Measurements from ENCODE around the gene STARD13.
"Not testable (repeated sequence)": the region's sequence is repeated elsewhere in the genome, so short reads cannot be mapped to it uniquely, and the experiment has no call there.

Gene STARD13

DNA sequence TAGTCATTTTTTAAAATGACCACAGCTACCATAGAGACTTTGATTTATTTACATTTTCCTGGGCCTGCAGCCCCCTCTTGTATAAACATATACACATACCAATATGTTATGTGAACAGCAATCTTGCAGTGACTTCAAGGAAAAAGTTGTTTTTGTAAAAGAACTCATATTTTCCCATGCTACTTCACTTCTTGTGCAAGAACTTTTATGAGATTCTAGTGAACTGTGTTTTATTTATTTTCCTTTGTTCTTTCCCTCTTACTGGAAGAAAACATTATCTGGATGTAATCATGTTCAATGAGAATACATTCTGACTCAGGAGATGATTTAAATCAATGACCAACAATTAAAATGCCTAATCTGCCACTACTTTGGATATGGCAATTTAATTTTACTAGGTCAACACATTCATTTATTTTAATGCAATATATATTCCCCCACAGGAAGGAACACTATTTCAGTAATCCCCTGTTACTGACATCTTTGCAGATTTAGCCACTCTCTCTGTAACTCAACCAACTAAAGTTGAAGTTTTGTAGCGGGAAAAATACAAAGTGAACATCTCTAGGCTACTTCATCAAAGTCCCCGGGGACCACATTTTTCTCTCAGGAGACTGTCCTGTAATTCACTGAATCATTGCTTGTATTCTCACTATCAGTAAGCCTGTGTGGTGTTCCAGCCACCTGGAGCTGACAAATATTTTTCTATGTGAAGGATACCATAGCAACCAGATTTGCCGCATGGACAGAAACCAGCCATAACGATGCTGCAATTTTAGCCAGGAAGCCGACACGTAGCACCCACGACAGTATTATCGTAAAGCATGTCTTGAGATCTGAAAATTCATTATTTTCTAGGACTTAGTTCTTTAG is 90.5 kb downstream of the STARD13 start:
- DNase-seq: no peak

DNA sequence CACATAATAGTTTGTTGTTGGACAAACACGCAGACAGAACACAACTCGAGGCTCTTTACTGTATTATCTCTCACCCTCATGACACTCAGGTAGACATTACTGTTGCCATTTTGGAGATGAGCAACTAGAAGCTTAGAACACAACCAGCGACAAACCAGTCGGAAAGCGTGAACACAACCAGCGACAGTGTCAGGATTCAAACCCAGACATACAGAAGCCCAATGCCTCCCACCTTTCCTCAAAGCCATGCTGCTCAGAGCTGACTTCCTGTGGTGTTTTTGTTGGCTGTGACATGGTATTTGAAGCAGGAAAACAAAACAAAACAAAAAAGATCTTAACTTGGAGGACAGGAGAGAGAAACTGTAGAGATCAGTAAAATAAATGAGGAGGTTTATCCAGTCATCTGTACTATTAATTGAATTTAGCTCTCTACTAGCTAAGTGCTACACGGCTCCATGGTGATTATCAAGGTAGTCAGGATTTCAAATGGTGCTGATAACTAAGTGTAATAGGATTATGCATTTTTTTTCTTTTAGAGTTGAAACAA is 92.1 kb downstream of the STARD13 start:
- no peak for DNase-seq

DNA sequence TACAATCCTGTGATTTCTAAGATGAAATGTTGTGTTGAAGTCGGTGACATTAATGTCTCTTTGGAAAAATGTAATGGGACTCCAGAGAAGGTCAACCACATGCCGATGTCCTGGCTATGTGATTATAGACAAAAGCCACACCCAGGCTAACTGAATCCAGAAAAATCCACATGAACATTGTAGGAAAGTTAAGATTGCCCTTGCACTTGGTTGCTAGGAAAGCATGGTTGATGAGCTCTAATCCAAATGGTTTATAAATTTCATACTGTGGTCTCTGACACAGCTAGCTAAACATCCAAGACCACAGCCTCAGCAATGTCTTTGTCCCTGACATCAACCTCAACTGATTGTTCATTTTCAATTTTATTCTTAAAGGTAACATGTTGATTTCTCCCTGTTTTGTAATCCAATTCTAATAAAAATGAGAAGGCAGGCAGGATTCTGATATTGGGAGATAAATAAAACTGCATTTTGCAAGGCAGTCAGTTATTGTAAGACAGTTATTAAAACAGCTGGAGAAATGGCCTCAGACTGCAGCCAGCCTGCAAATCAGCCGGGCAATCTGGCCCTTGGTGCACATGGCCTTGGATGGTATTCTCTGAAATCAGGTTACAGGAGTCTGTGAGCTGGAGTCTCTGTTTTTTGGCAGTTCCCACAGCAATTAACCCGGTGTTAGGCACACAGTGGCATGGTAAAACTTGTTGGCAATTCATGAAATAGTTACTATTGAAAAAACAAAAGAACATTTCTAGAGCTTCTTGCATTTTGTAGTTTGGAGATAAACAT is 93.9 kb downstream of the STARD13 start:
- no peak for DNase-seq

DNA sequence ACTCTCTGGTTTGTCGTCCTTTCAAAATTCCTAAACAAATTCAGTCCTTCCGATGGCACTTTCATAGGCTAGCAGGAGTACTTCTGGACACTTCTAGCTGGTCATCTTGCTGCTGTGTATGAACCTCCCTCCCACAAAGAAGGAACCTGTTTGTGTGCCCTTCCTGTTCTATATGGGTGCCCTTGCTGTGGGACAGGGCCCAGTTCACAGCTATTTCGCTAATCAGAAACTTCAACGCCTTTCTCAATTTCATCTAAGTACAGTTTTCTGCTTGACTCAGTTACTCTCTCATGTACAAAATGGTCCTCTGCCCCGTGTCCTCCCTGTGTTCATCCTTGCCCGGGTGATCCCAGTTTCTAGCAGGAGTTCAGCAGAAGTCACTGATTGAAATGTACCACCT is 96.1 kb downstream of the STARD13 start:
- no peak for DNase-seq

DNA sequence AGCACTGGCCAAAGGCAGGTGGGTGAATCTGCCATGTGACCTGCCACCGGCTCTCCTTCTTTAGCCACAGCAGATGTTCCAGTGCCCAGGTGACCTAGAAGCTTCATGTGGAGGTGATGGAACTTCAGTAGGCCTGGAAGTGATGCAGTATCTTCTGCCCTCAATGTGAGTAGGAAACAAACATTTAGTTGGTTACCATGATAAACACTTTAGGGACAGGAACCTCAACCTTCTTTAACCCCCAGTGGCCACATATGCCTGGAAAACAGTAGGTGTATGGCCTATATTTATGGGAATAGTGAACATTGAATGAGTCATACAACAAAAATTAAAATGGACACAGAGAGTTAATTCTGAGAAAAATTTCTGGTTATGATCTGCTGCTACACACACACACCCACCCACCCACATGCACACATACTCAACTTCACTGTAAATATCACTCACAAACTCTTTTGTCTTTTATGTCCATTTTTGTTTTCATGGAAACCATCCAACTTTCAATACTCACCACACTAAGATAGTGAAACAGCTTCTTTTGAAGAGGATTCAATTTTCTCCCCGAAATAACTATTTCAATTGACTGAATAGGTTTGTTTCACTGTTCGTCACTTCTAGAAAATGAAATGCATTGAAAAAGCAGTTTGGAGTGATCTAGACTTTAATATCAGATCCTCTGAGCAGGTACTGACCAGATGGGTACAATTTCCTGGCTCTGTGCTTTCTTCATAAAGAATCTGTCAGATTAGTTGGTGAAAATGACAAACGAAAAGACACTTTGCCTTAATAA is 97.3 kb downstream of the STARD13 start:
- DNase-seq: no peak

DNA sequence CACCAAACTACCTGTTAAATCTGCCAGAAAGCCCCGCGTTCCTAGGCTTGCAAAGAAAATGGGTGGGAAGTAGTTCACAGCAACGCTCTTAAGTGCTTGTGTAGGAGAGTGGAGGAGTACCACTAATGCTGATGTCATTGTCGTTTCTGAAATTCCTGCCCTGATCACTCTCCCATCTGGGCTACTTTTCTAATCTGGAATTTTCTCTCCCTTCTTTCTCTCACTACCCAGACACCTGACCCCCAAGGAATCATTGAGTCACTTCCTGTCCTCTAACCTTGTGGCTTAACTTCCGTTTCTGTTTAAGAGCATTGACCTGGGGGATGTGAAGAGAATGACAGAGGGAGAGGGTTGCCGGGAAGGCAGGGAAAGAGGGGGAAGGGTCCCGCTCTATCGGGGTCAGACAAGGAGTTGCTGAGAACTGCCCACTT is 98.7 kb downstream of the STARD13 start:
- DNase-seq: no peak

DNA sequence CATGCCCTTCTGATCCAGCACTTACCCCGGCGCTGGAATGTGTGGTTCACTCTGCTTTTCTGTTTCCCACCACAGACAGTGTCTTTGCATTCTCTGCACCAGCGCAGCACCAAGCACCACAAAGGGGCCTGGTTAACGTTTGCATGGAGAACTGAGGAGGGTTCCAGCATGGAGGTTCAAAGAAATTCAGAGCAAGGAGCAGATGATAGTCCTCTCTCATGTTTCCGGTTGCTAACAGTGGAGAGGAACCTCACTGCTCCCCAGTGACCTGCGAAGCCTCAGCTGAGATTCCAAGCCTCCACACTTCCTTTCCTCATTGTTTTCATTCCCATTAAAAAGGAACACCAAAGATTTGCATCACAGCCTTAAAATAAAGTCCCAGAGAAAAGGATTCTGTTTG is 99.7 kb downstream of the STARD13 start:
- DNase-seq: no peak

DNA sequence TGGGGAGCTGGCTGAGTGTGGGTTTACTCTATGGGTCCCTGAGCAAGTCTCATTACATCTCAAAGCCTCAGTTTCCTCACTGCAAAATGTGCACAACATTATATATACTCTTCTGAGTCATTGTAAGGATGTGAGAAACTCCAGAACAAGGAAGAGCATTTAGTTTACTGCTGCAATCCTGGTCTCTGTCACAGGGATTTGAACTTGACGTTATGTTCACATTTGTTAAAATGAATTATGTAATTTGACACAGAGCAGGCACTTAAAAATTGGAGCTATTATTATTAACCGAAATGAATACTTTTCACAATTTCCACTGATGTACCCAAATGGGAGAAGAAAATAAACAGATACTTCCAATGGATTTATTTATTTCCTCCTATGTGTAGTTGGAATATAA is 101.0 kb downstream of the STARD13 start:
- no peak for DNase-seq

DNA sequence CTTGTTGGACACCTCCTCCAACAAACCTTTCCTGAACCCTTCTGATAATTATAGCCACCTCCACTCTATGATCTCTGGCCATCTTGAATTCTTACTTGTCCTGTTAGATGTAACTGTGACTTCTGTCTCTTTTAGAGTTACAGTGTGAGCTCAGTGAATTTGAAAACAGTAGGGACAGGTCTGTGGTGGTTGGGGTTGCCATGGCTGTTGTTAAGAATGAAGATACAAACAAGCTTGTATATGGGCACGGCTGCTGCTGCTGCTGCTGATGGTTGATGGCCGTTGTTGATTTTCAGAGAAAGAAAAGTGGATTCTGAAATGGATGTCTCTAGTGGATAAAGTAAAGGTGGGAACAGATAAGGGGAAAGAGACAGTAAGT is 101.5 kb downstream of the STARD13 start:
- DNase-seq: no peak

DNA sequence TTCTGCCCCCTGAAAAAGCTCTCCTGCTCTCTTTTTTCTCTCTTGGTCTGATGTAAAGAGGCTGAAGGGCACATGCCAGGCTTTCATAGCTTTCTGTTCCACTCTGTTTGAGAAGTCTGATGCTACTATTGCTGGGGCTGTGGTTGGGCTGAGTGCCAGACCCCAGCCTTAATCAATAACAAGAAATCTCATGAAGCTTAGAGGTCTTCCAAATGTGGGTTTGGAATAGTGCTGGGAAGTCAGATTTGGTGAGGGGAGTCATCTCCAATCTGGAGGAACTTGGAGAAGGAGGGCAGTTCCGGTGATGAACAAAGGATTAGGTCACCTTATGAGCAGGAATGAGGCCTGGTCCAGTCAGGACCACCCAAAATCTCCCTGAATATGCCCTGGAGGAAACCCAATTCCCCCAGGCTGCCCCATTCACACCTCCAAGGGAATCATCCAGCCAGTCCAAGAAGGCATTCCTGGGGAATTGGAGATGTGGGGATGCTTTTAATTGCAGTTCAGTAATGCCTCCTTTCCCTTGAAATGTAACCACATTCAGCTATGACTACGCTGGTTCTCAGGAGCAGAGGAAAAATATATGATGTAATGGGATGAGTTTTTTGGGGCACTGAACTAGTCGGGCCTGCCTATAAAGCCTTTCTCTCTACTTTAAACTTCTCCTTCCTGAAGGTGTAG is 102.0 kb downstream of the STARD13 start:
- no peak for DNase-seq

DNA sequence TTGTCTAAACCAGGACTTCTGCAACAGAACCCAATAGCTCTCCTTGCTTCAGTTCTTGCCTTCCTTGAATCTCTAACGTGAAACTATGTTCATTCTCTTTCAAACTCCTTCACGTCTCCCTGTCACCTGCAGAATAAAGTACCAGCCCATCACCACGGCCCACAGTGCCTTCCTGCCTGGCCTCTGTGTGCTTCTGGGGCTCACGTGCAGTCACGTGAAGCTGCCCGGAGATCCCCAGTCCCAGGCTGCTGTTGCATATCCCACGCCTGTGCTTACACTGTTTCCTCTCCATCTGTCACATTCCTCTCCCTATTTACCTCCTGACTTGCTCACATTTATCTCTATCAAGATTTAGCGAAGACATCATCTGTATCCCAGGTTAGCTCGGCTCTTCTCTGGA is 102.8 kb downstream of the STARD13 start:
- no peak for DNase-seq

DNA sequence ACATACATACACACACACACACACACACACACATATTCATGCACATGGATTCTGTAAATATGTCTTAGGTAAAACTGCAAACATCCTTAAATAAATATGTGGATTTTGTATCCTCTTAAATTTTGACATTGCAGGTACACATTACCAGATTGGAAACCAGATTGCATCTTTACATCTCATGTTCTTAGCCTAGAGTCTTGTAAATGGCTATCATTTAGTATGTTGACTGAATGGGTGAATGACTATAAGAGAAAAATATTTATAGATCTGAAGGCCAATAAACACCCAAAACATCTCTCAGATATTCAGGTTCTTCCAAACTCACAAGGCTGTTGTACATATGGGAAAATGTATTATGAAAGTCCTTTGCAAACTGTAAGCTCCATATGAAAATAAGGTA is 104.3 kb downstream of the STARD13 start:
- DNase-seq: no peak

DNA sequence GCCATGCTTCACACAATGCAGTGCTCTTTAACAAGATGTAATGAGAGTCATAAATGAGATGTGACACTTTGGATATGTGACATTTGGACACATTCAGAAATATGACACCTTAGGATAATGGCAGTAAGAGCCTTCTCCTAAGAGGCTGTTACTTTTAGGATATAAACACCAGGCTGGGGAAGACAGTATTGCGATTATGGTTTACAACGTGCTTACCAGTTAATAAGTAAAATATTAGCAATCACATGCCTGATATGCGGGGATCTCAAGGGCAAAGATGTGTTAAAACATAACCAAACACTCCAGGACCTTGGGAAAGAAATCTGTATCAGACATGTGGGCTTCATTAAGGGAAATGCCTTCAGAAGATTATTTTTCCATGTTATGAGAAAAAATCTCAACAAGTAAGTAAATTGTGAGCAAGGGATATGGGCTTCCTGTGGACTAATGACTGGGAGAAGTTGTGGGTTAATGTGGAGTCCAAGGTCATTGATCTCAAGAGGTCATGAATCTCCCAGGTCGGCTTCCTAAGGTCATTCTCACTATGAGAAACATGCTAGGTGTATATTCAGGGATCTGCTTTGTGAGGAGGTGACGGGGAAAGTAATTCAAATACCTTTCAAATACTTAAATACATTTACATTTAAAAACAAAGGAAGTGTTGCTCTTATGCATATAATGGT is 105.3 kb downstream of the STARD13 start:
- DNase-seq: no peak

DNA sequence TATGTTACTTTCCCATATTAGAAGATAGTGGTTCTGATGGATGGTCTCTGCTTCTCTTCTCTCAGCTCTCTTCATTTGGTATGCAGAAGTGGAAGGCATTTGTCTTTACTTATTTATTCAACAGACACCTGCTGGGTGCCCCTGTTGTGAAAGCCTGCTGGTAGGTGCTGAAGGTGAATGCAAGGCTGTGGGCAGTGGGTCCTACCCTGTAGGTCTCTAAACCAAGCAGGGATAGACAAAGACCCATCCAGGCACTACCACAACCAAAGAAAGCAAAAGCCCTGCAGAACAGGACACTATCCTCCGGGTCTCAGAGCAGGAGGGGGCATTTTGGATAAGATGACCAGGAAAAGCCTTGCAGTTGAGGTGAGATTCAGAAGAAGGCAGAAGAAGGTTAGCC is 106.1 kb downstream of the STARD13 start:
- DNase-seq: no peak

DNA sequence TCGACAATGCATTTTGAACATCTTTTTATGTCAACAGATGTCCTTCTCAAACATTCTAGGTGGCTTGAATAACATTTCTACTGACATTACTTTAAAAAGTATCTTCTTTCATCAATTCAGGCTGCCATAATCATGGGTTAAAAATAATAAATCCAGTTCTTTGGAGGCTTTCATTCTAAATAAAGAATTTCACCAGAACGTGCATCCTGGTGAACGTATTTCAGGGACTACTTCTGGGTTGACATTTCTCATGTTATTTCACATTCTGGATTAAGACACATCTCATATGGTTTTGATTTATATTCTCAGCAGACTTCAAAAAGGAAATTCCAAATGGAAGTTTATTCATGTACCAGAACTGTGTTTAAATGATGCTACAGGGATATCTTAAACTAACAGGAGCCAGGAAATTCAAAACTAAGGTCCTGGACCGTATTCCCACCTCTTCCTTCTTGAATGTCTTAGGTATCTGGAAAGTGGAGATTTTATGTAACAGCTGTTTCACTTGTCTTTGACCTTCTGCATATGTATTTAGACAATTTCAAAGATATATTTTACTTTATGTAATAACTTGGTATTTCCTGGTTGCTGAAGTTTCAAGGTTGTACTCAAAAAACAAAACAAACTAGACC is 107.2 kb downstream of the STARD13 start:
- no peak for DNase-seq

DNA sequence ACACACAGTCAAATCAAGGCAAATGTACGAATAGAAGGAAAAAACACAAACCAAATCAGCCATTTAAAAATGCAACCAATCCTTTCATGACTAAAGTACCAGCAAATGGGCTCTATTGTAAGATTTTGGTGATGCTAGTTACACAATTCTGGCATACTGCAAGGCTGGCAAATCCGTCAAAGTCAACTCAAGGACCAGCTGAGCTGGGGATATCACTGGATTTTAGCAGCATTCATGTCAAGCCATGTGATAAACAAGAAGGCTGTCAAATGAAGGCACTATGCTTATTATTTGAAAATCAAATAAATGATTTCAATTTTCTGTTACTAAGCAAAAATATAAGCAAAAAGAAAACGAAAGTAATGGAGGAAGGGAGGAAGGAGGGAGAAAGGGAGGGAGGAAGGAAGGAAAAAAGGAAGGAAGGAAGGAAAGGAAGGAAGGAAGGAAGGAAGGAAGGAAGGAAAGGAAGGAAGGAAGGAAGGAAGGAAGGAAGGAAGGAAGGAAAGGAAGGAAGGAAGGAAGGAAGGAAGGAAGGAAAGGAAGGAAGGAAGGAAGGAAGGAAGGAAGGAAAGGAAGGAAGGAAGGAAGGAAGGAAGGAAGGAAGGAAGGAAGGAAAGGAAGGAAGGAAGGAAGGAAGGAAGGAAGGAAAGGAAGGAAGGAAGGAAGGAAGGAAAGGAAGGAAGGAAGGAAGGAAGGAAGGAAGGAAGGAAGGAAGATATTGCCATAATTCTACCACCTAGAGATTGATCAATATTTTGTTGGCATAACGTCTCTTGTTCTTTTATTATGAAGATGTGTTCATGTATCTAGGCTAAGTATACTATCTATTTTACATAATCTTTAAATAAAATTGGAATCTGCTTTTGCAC is 108.0 kb downstream of the STARD13 start:
- not testable (repeated sequence) for DNase-seq

DNA sequence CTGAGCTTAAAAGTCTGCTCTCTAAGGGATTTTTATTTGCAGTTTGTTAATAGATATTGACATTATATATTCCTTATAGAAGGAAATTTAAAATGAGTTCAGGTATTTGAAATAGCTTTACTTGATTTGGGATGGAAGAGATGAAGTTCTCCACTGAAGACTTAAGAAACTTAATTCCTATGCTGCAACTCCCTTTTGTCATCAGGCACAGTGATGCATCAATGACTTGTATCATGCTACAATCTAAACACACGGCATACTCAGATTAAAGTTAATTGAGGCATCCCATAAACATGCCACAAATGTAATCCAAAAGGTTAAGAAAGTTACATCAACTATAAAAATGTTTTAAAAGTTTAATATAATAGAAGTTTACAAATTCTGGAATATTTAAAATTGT is 109.0 kb downstream of the STARD13 start:
- DNase-seq: no peak

DNA sequence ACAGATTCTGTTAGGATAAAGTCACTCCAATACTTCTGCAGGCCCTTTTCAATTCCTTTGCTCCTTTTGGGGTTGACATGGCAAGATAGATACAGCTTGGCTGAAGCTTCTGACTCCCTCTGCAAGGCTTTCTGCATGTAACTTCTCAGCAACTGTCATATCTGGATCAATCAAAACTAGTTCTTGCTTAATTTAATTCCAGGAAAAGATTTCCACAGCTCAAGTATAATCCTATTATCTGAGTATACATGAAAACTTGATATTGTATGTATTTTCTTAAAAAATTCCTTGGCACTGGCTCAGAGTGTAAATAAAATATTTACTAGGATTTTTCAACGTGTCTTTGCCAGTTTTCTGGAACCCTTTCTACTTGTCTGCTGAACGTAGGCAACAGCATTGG is 109.6 kb downstream of the STARD13 start:
- no peak for DNase-seq

DNA sequence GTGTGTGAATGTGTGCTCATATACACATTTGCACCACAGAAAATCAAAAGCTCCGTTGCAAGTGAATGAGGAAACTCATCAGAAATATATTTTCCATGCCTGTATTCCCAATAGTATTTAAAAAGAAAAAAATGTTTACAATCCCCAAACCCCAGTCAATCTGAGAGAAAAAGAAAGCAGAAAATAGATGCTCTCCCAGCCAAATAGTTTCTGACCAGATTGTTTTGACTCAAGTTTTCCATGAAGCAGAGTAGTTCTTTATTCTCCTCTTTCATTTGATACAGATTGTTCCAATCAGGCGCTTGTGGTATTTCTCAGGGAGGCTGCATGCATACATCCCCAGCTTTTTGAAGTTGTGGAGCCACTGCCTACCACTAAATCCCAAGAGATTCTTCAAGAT is 110.6 kb downstream of the STARD13 start:
- DNase-seq: no peak

DNA sequence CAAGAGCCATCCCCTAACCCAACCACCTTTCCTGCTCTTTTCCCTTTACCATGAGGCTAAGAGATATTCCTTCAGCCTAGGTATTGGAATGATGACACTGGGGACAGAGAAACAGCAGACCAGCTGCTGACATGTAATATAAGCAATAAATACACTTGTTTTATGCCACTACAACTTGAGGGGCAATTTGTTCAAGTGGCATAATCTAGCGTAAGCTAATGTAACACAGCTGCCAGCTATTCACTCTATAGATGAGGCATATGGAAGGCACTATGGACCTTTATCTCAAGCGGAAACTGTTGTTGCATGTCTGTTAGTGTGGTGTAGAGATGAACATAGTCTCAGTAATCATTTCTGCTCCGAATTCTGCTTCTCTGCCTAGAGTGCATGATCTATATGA is 111.1 kb downstream of the STARD13 start:
- no peak for DNase-seq
